ENCODE data around the gene FKRP. TPM values are rescaled to one million over a fixed set of nuclear protein-coding genes. Genes with fewer than 3 reads are reported as not detected.

Gene FKRP
- polyA plus RNA-seq, 4 donors, result 18.0 to 22.3 (median 21.5) TPM

GRCh38 chr19:46730595-46730994, 15.3 kb upstream of the FKRP start:
- no peak for DNase-seq (ENCODE audit: low read depth in 4 of 4, low spot score in 3 of 4)

- DNase-seq (ENCODE audit: low read depth in 4 of 4, low spot score in 3 of 4), result no peak
Observed at GRCh38 chr19:46731007-46731501, 14.8 kb upstream of the FKRP start.

- no peak for DNase-seq (ENCODE audit: low read depth in 4 of 4, low spot score in 3 of 4)
Observed at GRCh38 chr19:46731584-46731983, 14.3 kb upstream of the FKRP start.

GRCh38 chr19:46732172-46732938, 13.5 kb upstream of the FKRP start:
- no peak for DNase-seq (ENCODE audit: low read depth in 4 of 4, low spot score in 3 of 4)

- no peak for DNase-seq (ENCODE audit: low read depth in 4 of 4, low spot score in 3 of 4)
Observed at GRCh38 chr19:46732966-46733689, 12.7 kb upstream of the FKRP start.

- no peak for DNase-seq (ENCODE audit: low read depth in 4 of 4, low spot score in 3 of 4)
Observed at GRCh38 chr19:46733690-46734292, 12.1 kb upstream of the FKRP start.

- DNase-seq (ENCODE audit: low read depth in 4 of 4, low spot score in 3 of 4), result no peak
Observed at GRCh38 chr19:46736531-46737297, 9.1 kb upstream of the FKRP start.

- no peak for DNase-seq (ENCODE audit: low read depth in 4 of 4, low spot score in 3 of 4)
Observed at GRCh38 chr19:46737298-46737654, 8.6 kb upstream of the FKRP start.

GRCh38 chr19:46737761-46738171, 8.1 kb upstream of the FKRP start:
- no peak for DNase-seq (ENCODE audit: low read depth in 4 of 4, low spot score in 3 of 4)

GRCh38 chr19:46739290-46739771, 6.5 kb upstream of the FKRP start:
- no peak for DNase-seq (ENCODE audit: low read depth in 4 of 4, low spot score in 3 of 4)

- DNase-seq (ENCODE audit: low read depth in 4 of 4, low spot score in 3 of 4), result no peak
Observed at GRCh38 chr19:46741447-46741846, 4.4 kb upstream of the FKRP start.

- DNase-seq (ENCODE audit: low read depth in 4 of 4, low spot score in 3 of 4), result no peak
Observed at GRCh38 chr19:46742926-46743480, 2.9 kb upstream of the FKRP start.

- no peak for DNase-seq (ENCODE audit: low read depth in 4 of 4, low spot score in 3 of 4)
Observed at GRCh38 chr19:46744005-46744691, 1.7 kb upstream of the FKRP start.

GRCh38 chr19:46745030-46745429, 827 bp upstream of the FKRP start:
- no peak for DNase-seq (ENCODE audit: low read depth in 4 of 4, low spot score in 3 of 4)

- DNase-seq (ENCODE audit: low read depth in 4 of 4, low spot score in 3 of 4), result no peak
Observed at GRCh38 chr19:46746281-46747057, 612 bp downstream of the FKRP start, which contains the start of gene STRN4. Gene STRN4, minus strand, starts transcription at chr19:46746450. Its CDS starts 20 bp downstream, at chr19:46746430.

GRCh38 chr19:46748325-46749109, 2.7 kb downstream of the FKRP start:
- no peak for DNase-seq (ENCODE audit: low read depth in 4 of 4, low spot score in 3 of 4)

- DNase-seq (ENCODE audit: low read depth in 4 of 4, low spot score in 3 of 4), result no peak
Observed at GRCh38 chr19:46753420-46754155, 7.7 kb downstream of the FKRP start.
